ENCODE data around the gene FKBP1A.
A peak's percentile ranks its signal among the peaks of the same experiment; 100 is the strongest.
"Not testable (repeated sequence)": the region's sequence is repeated elsewhere in the genome, so short reads cannot be mapped to it uniquely, and the experiment has no call there.

Gene FKBP1A

DNA sequence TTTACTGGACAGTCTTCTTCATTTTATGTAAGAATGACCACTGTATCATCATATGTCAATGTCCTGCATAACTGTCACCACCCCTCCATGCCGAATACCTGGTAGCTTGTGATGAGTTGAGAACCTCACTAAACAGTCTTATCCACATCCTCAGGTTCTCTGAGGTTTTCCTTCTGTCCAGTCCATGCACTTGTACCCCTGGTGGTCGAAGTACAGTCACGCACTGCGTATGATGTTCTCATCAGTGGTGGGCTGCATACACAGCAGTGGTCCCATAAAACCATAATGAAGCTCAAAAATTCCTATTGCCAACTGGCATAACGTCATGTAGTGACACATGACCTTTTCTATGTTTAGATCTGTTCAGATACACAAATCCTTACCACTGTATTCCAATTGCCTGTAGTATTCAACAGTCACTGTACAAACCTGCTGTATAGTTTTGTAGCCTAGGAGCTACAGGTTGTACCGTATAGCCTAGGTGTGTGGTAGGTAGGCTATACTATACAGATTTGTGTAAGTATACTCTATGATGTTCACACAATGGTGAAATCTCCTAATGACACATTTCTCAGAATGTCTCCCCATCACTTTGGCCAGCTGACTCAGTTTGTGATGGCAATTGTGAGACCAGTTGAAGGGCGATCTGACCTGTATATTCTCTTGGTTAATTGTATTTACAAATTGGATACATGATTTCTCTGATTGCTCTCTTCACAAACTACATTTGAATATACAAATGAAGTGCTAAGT is 32.6 kb downstream of the FKBP1A start:
- no peak for DNase-seq

DNA sequence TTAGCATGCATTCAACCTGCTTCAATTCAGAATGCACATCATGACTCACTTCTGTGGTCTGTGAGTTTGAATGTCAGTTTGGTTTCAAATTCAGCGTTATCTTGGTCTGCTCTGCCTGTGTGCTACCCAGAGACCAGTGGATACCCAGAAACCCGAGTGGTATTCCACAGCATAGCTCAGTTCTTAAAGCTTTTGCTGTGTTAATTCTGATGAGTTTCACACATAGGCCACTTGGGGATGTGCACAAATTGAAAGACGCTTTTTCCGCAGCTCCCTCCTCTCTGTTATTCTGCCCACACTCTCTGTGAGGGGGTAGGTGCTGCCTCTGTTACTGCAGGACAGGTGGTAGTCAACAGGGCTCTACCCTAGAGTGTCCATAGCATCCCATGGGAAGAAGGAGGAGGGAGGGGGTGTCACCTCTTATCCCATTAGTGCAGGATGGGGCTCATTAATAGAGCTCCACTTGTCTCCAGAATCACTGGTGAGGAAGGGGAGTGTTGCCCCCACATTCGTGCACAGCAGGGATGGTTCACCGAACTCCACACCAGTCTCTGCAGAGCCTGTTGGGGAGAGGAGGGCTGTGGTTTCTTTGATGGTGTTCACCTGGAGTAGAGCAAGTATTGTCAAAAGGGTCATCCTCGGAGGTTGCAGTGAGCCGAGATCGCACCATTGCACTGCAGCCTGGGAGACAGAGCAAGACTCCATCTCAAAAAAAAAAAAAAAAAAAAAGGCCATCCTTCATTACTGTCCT is 34.8 kb downstream of the FKBP1A start:
- peak; percentile 45 for DNase-seq

DNA sequence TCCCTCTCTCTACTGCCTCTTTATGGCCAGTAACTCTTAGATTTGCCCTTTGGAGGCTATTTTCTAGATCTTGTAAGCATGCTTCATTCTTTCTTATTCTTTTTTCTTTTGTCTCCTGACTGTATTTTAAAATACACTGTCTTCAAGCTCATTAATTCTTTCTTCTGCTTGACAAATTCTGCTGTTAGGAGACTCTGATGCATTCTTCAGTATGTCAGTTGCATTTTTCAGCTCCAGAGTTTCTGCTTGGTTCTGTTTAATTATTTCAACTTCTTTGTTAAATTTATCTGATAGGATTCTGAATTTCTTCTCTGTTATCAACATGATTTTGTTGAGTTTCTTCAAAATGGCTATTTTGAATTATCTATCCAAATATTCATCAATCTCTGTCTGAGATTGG is 38.9 kb downstream of the FKBP1A start:
- DNase-seq: no peak

DNA sequence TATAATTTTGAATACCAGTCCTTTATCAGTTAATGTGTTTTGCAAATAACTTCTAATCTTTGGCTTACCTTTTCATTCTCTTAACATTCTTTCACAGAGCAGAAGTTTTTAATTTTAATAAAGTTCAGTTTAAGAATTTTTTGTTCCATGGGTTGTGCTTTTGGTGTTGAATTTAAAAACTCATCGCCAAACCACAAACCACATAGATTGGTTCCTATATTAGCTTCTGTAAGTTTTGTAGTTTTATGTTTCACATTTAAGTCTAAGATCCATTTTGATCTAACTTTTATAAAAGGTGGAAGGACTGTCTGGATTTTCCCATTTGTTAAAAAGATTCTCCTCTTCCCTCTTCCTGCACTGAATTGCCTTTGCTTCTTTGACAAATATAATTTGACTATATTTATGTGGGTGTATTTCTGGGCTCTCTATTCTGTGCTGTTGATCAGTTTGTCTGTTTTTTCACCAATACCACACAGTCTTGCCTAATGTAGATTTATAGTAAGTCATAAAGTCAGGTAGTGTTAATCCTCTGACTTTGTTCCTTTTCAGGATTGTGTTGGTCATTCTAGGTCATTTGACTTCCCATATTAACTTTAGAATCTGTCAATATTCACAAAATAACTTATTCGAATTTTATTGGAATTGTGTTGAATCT is 46.4 kb downstream of the FKBP1A start:
- DNase-seq: no peak

DNA sequence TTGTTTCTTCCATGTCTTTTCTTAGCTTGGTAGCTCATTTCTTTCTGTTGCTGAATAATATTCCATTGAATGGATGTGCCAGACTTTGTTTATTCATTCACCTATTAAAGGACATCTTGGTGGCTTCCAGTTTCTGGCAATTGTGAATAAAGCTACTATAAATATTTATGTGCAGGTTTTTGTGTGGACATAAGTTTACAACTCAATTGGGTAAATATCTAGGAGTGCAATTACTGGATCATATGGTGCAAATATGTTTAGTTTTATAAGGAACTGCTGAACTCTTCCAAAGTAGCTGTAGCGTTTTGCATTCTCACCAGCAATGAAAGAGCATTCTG is 47.1 kb downstream of the FKBP1A start:
- no peak for DNase-seq

DNA sequence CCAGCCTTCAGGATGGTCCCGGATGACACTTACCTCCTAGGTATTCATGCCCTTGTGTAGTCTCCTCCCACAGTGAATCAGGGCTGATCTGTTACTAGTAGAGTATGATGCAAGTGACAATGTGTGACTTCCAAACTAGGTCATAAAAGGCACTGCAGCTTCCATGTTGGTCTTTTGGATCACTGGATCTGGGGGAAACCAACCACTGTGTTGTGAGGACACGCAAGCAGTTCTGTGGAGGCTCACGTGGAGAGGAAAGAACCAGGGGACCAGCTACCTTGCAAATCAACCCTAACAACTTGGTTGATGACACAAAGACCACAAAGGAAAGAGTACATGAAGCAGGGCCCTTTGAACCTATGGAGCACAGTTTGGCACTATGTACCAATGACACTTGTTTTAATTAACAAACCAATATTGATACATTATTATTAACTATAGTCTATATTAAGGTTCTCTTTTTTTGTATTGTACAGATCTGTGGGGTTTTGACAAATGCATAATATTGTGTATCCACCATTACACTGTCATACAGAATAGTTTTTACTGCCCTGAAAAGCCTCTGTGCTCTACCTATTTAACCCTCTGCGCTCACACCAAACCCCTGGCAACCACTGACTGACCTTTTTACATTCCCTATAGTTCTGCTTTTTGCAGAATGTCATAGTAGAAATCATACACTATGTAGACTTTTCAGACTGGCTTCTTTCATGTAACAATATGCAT is 47.7 kb downstream of the FKBP1A start:
- no peak for DNase-seq

DNA sequence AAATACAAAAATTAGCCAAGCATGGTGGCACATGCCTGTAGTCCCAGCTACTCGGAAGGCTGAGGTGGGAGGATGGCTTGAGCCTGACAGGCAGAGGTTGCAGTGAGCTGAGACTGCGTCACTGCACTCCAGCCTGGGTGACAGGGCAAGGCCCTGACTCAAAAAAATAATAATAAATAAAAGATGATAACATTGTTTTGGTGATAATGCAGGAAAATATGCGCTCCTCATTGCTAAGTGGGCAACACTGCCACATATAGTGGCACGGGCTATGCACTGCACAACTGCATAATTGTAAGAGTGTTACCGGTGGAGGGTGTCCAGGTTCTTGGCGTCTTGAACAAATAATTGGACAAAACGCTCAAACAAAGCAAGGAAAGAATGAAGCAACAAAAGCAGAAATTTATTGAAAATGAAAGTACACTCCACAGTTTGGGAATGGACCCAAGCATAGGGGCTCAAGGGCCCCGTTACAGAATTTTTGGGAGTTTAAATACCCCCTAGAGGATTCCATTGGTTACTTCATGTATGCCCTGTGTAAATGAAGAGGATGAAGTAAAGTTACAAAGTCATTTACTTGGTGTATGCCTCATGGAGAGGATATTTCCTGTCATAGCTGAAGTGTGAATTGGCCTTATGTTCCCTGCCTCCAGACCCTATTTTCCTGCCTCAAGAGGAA is 49.3 kb downstream of the FKBP1A start:
- DNase-seq: not testable (repeated sequence)

DNA sequence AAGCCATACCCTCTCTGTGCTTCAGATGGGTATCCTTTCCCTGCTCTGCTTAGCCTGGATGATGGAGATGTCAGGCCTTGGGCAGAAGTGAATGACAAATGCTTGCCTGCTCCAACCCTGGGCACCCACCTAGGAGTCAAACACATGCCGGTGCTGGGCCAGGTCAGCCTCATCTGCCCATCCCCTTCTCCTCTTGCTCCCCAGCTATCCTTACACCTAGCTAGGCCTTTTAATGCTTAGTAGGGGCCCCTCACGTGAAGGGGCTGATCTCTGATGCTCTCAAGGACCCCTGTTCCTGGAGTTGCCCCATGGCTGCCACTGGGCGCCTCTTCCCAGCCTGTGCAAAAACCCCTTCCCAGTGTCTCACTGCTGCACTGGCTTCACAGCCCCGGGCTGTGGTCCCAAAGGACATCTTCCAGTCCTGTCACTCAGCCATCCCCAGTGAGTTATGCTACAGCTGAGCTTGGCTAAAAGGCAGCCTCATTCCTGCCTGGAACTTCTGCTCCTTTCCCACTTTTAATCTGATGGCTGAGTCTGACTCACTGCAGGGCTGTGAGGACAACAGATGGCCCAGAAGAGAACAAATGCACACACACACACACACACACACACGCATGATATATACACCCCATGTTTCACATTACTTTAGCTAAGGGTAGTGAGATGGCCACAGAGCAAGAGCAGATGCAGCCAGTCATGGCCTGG is 51.1 kb downstream of the FKBP1A start:
- DNase-seq: no peak

DNA sequence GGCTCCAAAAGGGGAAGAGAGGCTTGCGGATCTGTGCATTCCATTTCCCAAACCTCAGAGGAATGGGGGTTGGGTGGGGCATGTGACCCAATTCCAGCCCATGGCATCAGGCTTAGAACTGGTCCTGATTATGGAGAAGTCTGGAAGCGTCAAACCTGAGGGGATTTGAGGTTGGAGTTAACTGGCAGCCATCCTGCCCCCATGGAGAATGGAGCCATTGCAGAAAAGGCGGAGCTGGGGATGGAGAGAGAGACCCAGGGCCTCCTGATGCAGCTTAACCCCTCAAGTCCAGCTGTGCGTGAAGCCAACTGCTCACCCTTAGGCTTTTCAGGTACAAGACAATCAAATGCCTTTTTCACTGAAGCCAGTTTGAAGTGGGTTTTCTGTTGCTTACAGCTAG is 54.1 kb downstream of the FKBP1A start:
- no peak for DNase-seq

DNA sequence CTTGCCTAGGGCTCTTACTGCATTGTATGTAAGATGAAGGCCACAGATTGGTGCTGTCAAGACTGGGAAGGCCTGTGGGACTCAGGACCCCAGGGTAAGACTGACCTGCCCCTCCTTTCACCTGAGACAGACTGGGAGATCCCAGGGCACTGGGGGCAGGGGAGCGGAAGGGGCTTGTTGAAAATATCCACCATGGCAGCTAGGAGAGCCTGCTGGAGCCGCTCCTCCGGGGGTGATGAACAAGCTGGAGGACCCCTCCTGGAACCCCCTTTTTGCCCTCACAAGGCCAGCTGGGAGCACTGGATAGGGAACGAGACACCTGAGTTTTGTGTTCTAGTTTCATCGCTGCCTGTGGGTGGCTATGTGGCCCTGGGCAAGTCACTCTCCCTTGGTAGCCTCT is 54.8 kb downstream of the FKBP1A start:
- DNase-seq: no peak

DNA sequence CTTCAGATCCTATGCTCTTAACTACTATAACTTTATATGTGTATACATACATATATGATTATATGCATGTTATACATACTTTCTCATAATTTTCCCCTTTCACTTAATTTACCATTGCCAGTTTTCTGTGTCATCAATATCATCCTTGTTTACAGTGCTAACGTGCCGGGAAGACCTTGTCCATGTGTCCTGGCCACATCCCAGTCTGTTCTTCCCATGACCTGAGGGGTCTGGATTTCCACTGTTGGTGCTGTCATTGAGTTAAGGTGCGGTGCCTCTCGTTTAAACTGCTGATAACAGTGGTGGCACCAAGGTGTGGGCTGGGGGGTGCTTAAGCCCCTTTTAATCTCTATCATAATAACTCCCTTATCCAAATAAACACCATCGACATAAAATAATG is 55.4 kb downstream of the FKBP1A start:
- DNase-seq: no peak

DNA sequence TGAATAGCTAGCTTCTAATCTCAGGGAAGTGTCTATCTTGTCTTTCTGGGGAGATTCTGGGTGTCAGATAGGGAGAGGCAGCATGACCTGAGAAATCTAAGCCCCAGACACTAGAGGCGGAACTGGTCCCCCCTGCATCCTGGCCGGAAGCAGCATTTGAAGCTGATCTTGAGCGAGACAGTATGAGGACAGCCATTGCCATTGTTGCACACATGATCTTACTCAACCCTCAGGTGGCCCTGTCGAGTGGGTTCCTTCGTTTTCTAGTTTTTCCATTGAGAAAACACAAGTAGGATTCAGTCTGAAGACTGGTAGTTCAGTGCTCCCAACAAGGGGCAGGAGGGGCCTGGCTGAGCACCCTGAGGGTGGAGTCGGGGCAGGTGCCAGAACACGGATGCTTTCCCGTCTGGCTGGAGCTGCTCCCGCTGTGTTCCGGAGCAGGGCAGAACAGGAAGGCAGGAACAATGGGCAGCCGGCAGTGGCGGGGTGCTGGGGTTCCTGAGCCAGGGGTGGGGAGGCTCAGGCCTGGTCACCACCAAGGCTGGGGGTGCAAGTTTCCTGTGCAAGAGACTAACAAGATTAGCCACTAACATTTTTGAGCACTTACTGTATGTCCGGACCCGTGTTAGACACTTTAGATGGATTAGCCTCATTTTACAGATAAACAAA is 56.0 kb downstream of the FKBP1A start:
- DNase-seq: no peak

DNA sequence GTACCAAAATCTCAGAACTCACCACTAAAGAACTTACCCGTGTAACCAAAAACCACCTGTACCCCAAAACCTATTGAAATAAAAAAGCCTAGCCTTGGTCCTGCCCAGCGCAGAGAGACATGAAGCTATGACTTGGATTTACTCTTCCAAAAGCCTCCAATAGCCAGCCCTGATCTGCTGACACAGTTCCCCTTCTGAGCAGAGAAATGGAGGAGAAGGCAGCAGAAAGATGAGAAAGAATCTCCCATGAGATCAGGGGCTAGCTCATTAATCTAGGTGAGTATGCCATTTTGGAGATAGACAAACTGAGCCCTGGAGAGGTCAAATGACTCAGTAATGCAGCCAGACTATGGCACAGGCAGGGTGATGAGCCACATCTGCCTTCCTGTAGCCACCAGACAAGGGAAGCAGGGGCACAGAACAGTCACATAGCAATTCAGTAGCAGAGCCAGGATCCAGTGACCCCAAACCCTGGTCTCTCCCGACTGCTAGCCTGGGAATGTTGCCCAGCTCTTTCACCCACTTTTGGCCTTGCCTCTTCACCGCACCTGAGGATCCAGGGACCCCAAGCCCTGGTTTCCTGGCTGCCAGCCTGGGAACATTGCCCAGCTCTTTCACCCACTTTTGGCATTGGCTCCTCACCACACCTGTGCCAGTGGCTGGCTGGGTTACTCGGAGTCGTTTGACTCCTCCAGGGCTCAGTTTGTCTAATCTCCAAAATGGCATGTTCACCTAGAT is 56.7 kb downstream of the FKBP1A start:
- no peak for DNase-seq

DNA sequence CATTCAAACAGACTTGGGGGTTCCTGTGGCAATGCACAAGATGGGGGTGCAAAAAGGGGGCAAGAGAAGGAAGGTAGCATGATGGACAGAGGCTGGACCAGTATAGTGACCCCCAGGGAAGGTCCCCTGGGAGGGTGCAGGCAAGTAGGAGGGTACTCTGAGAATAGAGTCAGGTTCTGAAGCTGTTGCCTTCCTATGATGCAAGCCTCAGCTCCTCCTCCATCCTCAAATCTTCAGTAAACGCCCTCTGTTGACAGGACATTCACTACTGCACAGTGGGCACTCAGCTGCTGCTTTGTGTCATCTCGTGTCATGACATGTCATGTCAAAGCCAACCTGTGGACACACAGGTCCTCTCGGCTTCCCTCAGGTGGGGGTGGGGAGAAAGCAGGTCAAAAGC is 58.1 kb downstream of the FKBP1A start:
- no peak for DNase-seq

DNA sequence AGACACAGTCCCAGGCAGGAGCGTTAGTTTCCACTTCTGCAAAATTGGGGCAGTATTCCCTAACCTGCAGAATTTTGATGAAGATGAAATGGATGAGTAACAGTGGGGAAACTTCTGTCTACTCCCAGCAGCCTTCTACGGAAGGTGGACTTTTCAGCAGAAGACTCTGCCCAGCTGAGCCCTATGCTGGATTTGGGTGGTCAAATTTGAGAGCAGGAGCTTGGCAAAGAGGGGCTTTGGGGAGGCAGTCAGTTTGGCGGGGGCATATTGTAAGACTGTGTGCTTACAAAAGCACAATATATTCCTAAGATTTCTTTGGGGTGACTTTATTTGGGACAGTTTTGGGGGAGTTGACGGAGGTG is 58.5 kb downstream of the FKBP1A start:
- DNase-seq: no peak

DNA sequence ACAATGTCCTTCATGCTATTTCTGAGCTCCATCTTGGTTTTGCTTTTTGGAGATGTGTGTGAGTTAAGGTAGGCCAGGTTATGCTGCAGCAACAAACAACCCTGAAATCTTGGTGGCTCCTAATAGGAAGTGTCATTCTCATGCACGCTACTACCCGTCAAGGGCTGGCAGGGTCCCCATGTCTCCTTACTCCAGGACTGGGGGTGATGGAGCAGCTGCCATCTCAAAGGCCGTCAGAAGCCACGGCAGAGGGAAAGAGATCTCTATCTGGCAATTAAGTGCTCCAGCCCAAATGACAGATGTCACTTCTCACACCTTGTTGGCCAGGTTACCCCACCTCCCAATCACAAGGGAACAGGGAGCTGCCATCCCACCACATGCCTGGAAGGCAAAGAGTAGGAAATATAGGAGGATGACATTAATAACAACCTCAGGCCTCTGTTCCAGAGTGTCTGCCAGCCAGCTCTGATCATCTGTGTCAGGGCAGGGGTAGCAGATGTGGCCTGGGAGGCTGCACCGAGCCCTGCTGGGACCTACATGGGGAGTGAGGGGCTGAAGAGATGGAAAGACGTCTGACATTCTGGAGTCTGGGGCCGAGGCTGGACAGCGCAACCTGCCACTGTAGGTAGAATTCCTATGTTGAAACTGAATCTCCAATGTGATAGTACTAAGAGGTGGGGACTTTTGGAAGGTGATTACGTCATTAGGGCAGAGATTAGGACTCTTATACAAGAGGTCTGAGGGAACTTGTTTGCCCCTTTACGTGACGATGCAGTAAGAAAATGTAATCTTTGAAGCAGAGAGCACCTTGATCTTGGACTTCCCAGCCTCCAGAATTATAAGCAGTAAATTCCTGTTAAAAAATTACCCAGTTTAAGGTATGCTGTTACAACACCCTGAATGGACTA is 59.1 kb downstream of the FKBP1A start:
- no peak for DNase-seq

DNA sequence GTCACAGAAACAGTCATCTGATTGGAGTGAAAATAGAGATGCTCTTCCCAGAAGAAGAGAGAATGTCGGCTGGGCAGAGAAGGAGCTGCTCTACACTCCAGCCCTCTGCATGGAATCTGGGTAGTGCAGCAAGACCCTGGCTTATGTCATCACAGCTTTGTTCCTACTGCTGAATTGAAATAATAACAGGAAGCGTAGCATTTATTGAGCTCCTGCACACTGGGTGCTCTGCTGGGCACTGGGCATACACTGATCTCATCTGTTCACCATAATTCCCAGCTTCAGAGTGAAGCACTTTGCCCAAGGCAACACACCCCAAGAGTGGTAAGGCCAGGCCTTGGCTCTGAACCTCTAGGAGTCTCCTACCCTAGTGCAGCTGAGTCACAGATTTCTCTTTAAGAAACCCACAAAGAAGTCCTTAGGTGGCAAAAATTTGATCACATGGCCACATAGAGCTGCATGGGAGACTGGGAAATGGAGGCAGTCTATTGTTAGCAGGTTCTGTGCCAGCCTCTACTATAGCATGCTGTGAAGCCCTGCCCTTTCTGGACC is 60.0 kb downstream of the FKBP1A start:
- DNase-seq: no peak

DNA sequence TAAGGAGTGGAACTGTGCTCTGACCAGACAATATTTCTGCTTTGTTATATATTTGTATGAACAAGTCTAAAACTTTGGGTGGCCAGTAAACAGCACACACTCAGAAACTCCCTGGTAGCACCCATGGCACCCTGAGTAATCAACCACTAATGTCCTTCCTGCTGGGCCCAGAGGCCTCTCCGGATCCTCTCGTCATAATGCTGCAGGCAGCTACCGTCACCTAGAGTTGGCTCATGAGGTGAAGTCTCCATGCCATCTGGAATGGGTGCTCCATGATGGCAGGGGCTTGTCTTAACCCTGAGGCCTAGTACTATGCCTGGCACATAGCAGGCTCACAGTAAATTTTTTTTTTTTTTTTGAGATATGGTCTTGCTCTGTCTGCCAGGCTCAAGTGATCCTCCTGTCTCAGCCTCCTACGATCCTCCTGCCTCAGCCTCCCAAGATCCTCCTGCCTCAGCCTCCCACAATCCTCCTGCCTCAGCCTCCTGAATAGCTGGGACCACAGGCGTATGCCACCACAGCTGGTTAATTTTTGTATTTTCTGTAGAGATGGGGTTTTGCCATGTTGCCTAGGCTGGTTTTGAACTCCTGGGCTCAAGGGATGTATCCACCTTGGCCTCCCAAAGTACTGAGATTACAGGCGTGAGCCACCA is 60.9 kb downstream of the FKBP1A start:
- DNase-seq: no peak

DNA sequence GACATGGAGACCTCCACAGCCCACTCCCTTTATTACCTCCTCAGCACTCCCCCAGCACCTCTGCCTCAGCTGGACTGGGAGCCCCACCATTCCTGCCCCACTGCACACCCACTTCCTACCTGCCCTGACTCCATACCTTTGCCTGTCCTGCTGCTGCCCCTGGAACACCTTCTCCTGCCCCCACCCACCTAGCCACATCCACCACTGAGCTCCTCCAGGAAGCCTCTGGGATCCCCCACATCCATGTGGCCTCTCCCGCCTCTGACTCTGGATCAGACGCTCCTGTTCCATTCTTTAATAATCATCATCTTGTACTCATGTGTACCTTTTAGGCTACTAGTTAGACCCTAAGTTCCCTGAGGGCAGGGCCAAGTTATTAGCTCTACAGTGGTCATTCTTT is 61.8 kb downstream of the FKBP1A start:
- no peak for DNase-seq
